NCI-H345 treated with DMSO at 0.1 percent for 48 hours (cell line): ENCODE results near the gene HIF3A.
"Not testable (repeated sequence)": the region's sequence is repeated elsewhere in the genome, so short reads cannot be mapped to it uniquely, and the experiment has no call there.

ENCODE experiments used
- DNase-seq: peaks from one replicate; lab custom pipeline; 2025; ENCODE audit not compliant: unreplicated experiment; lab: John Stamatoyannopoulos, UW

HIF3A gene

DNA sequence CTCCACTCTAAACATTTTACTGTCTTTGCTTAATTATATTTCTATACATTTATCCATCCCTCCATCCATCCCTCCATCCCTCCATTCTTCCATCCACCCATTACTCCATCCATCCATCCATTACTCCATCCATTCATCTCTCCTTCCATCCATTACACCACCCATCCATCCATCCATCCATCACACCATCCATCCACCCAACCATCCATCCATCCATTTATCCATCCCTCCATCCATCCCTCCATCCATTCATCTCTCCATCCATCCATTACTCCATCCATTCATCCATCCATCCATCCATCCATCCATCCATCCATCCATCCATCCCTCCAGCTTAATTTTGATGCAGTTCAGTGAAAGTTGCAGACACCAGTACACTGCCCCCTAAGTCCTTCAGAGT lies 5.0 kb upstream of the HIF3A start:
- no peak for DNase-seq

- DNase-seq: no peak
These were observed 2.3 kb upstream of the HIF3A start for GRCh38 chr19:46294494-46294893.

GRCh38 chr19:46295401-46296201 lies 1.2 kb upstream of the HIF3A start:
- DNase-seq: no peak

GRCh38 chr19:46296202-46296480 lies 701 bp upstream of the HIF3A start:
- no peak for DNase-seq

DNA sequence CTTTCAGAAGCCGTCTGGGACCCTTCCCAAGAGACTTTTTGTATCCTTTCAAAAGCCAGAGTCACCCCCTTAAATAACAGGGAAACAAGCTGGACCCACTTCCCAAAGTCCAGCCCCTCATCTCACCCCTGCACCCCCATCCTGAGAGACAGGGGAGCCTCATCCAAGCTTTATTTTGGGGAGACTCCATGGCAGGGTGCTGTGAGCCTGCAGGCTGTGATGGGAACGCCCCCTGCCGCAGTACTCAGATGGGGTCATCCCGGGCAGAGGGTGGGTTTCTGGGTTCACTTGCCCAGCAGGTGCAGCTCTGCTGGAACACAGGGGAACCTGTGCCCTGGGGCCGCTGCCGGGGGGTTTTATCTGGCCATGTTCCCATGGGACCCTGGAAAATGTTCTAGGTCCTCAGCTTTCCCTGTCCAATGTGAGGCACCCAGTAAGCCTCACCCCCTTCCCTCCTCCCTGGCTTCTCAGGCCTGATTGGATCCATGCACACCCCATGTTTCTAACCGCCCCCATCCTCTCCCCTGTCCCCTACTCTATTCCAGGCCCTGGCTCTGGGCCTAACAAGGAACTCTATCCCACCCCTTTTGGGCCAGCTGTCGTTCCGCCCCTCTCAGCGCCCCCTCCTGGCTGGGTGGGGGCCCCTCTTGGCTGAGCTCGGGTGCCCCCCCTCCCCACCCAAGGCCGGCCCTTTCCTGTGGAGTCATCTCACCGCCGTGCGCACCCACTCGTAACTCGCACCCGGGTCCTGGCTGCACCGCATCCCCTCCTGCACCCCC lies 1.0 kb downstream of the HIF3A start:
- DNase-seq: no peak

- DNase-seq: no peak
These were observed 1.7 kb downstream of the HIF3A start for GRCh38 chr19:46298479-46299003.

- peak; percentile 78 for DNase-seq
These were observed 2.2 kb downstream of the HIF3A start for GRCh38 chr19:46299004-46299509.

GRCh38 chr19:46299695-46300094 lies 2.9 kb downstream of the HIF3A start:
- DNase-seq: no peak

DNA sequence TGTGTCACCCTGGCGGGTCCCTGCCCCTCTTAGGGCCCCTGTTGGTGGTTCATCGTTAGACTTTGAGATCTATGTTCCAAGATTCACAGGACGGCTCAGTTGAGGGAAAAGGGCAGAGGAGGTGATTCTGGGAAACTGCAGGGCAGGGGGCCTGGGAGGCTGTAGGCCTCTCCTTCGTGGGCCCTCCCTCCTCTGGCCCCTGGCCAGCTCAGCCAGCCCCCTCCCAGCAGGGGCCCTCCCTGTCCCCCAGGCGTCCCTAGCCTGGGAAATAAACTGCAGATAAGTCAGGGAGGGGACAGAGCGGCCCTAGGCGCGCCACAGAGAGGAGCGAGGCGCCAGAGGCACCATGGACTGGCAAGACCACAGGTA lies 6.5 kb downstream of the HIF3A start:
- no peak for DNase-seq

DNA sequence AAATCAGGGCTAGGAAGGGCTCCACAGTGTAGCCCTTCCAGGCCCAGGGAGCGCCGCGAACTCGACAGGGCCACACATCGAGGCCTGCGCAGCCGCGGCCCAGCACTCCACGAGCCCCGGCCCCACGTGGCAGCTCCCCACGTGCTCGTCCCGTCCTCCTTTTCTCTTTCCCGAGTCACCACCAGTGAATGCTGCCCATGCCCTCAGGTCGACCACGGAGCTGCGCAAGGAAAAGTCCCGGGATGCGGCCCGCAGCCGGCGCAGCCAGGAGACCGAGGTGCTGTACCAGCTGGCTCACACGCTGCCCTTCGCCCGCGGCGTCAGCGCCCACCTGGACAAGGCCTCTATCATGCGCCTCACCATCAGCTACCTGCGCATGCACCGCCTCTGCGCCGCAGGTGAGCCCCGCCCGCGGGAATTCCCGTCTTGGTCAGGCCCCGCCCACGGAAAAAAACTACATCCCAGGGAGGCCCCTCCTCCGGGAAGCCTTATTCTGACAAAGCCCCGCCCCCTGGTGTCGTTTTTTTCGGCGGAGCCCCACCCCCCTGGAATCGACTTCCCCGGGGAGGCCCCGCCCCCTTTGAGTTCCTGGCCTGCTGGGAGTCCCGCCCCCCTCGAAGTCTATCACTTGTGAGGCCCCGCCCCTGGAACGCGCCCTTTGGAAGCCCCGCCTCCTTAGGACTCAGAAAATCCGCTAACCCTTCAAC lies 7.0 kb downstream of the HIF3A start:
- DNase-seq: no peak

GRCh38 chr19:46306501-46306900 lies 9.7 kb downstream of the HIF3A start:
- no peak for DNase-seq

- no peak for DNase-seq
These were observed 11.7 kb downstream of the HIF3A start for GRCh38 chr19:46308510-46308909.

- no peak for DNase-seq
These were observed 12.2 kb downstream of the HIF3A start for GRCh38 chr19:46309056-46309455.

DNA sequence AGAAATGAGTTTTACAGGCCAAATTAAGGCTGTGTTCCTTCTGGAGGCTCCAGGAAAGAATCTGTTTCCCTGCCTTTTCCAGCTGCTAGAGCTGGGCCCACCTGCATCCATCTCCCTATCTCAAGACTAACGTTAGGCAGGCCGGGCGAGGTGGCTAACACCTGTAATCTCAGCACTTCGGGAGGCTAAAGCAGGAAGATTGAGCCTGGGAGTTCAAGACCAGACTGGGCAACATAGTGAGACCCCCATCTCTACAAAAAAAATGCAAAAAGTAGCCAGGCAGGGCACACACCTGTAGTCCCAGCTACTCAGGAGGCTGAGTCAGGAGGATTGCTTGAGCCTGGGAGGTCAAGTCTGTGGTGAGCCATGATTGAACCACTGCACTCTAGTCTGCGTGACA lies 14.6 kb downstream of the HIF3A start:
- no peak for DNase-seq

- DNase-seq: not testable (repeated sequence)
These were observed 17.0 kb downstream of the HIF3A start for GRCh38 chr19:46313540-46314469.

DNA sequence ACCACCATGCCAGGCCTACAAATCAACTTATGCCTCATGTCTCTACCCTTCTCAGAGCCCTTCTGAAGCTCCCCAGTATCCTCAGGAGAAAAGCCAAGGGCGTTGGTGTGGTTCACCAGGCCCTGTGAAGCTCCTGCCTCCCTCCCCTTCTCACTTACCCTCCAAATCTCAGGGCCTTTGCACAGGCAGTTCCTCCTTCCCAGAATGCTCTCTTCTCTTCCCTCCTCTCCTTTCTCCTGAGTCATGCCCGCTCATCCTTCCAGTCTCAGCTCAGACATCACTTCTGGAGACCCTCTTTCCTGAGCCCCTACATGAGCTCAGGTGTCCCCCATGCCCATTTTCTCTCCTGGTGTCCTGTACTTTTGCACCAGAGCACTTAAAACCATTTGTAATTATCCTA lies 20.5 kb downstream of the HIF3A start:
- DNase-seq: no peak

DNA sequence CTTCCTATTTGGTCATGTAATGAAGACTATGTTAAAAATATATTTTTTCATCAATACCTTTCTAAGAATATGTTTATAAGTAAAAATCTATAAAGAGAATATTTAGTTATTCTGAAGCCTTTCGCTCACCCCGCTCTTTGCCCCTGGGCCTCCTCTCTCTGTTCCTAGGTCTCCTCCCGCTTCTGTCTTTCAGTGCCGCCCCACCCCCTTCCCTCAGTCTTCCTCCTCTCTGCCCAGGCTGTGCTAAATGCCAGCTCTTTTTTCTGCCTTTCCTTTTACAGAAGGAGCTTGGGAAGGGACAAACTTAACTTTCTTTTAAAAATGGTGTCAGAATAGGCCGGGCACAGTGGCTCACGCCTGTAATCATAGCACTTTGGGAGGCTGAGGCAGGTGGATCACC lies 22.8 kb downstream of the HIF3A start:
- DNase-seq: no peak

DNA sequence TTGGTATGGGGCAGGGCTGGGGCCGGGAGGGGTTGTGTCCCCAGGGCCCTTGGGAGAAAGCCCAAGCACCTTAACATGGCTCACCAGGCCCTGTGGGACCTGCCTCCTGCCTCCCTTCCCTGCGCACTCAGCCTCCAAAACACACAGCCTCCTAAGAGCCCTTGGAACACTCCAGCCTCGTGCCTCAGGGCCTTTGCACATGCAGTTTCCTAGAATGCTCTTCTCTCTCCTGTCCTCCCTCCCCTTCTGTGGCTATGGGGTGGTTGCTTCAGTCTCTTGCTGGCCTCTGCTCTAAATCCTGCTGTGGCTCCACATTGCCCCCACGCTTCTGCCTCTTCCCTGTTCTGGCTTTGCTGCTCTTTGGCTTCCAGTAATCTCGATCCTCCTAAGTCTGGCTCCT lies 23.7 kb downstream of the HIF3A start:
- no peak for DNase-seq

- no peak for DNase-seq
These were observed 24.8 kb downstream of the HIF3A start for GRCh38 chr19:46321653-46322052.

DNA sequence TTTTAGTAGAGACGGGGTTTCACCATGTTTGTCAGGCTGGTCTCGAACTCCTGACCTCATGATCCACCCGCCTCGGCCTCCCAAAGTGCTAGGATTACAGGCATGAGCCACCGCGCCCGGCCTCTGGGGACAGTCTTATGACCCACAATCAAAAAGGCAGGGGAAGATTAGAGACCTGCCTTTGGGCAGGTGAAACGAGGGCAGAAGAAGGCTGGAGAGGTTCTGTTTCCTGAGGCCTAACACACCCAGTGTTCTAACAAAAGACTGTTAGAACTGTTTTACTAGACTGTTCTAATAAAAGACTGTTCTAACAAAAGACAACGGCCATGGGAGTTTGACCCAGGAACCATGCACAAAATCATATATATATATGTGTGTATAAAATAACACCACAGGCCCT lies 26.4 kb downstream of the HIF3A start:
- not testable (repeated sequence) for DNase-seq

- DNase-seq: no peak
These were observed 27.4 kb downstream of the HIF3A start for GRCh38 chr19:46324277-46324676.
